Esophagus squamous epithelium (tissue), 4 donors: ENCODE measurements around the gene VN1R4.
"Not testable (repeated sequence)": the region's sequence is repeated elsewhere in the genome, so short reads cannot be mapped to it uniquely, and the experiment has no call there.

ENCODE experiments used
- POLR2A ChIP-seq, 4 donors: fragments of 450-650 bp; IDR thresholded peaks; one replicate each; pipeline ENCODE4 v1.6.1; 2017; ENCODE audit warnings: antibody characterized with exemption in 4 of 4, mild to moderate bottlenecking in 4 of 4, moderate library complexity in 3 of 4
- TF ChIP-seq, protein P1 (sequence below), 6 experiments: fragments of 450-650 bp in 4 of 6; fragments of 200-600 bp in 2 of 6; sonication (generic) in 2 of 6; IDR thresholded peaks; one replicate each; pipeline ENCODE4 v1.5.1; 2016 to 2019; ENCODE audit warnings: antibody characterized with exemption in 6 of 6, mild to moderate bottlenecking in 4 of 6, moderate library complexity in 4 of 6

DNA sequence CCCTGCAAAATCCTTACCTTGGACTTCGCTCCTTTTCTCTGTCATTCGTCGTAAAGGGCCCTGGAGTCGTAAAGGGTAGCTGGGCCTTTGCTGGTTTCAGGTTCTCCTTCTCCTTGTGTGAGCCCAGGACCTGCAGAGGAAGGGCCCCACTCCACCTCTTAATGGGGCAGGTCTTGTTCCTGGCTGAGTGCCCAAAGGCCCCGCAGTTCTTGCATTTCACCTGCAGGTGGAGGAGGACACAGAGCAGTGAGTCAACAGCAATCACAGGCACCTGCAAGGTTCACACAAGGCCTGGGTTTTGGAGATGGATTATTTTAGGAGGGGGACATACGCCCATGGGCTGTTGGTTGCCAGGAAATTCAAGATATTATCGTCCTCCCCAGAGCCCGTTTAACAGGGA, 33.8 kb upstream of the VN1R4 start:
- TF ChIP-seq, protein P1, sequence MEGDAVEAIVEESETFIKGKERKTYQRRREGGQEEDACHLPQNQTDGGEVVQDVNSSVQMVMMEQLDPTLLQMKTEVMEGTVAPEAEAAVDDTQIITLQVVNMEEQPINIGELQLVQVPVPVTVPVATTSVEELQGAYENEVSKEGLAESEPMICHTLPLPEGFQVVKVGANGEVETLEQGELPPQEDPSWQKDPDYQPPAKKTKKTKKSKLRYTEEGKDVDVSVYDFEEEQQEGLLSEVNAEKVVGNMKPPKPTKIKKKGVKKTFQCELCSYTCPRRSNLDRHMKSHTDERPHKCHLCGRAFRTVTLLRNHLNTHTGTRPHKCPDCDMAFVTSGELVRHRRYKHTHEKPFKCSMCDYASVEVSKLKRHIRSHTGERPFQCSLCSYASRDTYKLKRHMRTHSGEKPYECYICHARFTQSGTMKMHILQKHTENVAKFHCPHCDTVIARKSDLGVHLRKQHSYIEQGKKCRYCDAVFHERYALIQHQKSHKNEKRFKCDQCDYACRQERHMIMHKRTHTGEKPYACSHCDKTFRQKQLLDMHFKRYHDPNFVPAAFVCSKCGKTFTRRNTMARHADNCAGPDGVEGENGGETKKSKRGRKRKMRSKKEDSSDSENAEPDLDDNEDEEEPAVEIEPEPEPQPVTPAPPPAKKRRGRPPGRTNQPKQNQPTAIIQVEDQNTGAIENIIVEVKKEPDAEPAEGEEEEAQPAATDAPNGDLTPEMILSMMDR (IDR thresholded peaks at IDR 0.05): not testable (repeated sequence)
- not testable (repeated sequence) for TF ChIP-seq POLR2A (IDR thresholded peaks at IDR 0.05)
